Dermis blood vessel endothelial cell (primary cell): ENCODE results near the gene TMBIM4. TPM values are rescaled to one million over a fixed set of nuclear protein-coding genes. Genes with fewer than 3 reads are reported as not detected.
"Not testable (repeated sequence)": the region's sequence is repeated elsewhere in the genome, so short reads cannot be mapped to it uniquely, and the experiment has no call there.

ENCODE experiments used
- DNase-seq: peaks from one replicate; pipeline ENCODE4 v3.0.0; 2010
- total RNA-seq: library from RNA; depleted of rRNA; stranded (reverse); fragments of >200 nt; gene quantifications from 2 replicates; pipeline ENCODE4 v1.2.3, GENCODE V29; 2014

TMBIM4 gene
- total RNA-seq, 1 donor from 2014 or later, result 142 TPM

GRCh38 chr12:66184822-66185221, 15.0 kb upstream of the TMBIM4 start:
- DNase-seq, result not testable (repeated sequence)

GRCh38 chr12:66182956-66183355, 13.2 kb upstream of the TMBIM4 start:
- no peak for DNase-seq

- peak; percentile 73 for DNase-seq
Observed at GRCh38 chr12:66176105-66176900, 6.5 kb upstream of the TMBIM4 start.

- DNase-seq, result not testable (repeated sequence)
Observed at GRCh38 chr12:66174391-66175325, 4.9 kb upstream of the TMBIM4 start.

- no peak for DNase-seq
Observed at GRCh38 chr12:66170606-66171005, 810 bp upstream of the TMBIM4 start.

GRCh38 chr12:66168410-66168809, 1.4 kb downstream of the TMBIM4 start:
- DNase-seq, result no peak

GRCh38 chr12:66166561-66166960, 3.2 kb downstream of the TMBIM4 start:
- no peak for DNase-seq

- DNase-seq, result no peak
Observed at GRCh38 chr12:66165141-66165540, 4.7 kb downstream of the TMBIM4 start.

GRCh38 chr12:66164349-66164821, 5.4 kb downstream of the TMBIM4 start:
- no peak for DNase-seq

GRCh38 chr12:66163289-66163688, 6.5 kb downstream of the TMBIM4 start:
- no peak for DNase-seq

- no peak for DNase-seq
Observed at GRCh38 chr12:66162701-66163100, 7.1 kb downstream of the TMBIM4 start.

- no peak for DNase-seq
Observed at GRCh38 chr12:66160704-66161103, 9.1 kb downstream of the TMBIM4 start.

GRCh38 chr12:66159123-66159522, 10.7 kb downstream of the TMBIM4 start:
- DNase-seq, result no peak

GRCh38 chr12:66156654-66157053, 13.1 kb downstream of the TMBIM4 start:
- DNase-seq, result no peak

GRCh38 chr12:66154776-66155175, 15.0 kb downstream of the TMBIM4 start:
- peak; percentile 17 for DNase-seq

GRCh38 chr12:66152732-66153131, 17.1 kb downstream of the TMBIM4 start:
- DNase-seq, result peak; percentile 18

- peak; percentile 34 for DNase-seq
Observed at GRCh38 chr12:66149702-66150398, 19.9 kb downstream of the TMBIM4 start.

- peak; percentile 85 for DNase-seq
Observed at GRCh38 chr12:66144791-66145754, 24.7 kb downstream of the TMBIM4 start.

- no peak for DNase-seq
Observed at GRCh38 chr12:66143868-66144267, 25.9 kb downstream of the TMBIM4 start.

- no peak for DNase-seq
Observed at GRCh38 chr12:66142826-66143225, 27.0 kb downstream of the TMBIM4 start.

- no peak for DNase-seq
Observed at GRCh38 chr12:66141299-66141698, 28.5 kb downstream of the TMBIM4 start.

- no peak for DNase-seq
Observed at GRCh38 chr12:66140731-66141130, 29.1 kb downstream of the TMBIM4 start.
